GM18861 (cell line): ENCODE data around the gene SULT2B1.
"Not testable (repeated sequence)": the region's sequence is repeated elsewhere in the genome, so short reads cannot be mapped to it uniquely, and the experiment has no call there.

ENCODE experiments used
- ATAC-seq: cut with Tn5 transposase; IDR thresholded peaks from one replicate; pipeline ENCODE4 v1.9.1; 2021; ENCODE audit not compliant: unreplicated experiment

Gene SULT2B1

DNA sequence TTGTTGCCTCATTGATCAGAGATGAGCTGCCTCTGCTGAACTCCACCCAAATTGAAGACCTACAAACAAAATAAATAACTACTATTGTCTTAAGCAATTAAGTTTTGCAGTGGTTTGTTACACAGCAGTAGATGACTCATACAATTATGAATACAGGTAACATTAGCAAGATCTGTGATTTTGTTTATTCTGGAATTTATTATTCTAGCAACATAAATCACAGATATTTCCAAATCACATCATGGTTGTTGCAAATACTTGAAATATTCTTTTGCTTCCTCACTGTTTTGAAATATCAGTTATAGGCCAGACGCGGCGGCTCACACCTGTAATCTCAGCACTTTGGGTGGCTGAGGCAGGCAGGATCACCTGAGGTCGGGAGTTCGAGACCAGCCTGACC is 27.2 kb upstream of the SULT2B1 start:
- no peak for ATAC-seq

DNA sequence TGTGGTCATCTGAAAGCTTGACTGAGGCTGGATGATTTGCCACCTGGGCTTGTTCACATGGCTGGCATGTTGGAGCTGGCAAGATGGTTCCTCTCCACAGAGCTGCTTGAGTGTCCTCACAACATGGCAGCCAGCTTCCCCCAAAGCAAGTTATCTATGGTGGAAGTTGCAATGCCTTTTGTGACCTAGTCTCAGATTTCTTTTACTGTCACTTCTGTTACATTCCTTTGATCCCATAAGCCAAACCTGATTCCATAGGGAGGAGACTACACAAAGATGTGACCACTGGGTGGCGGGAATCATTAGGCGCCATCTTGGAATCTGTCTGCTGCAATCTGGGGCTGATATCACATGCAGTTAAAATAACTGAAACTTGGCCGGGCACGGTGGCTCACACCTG is 22.8 kb upstream of the SULT2B1 start:
- ATAC-seq: no peak

DNA sequence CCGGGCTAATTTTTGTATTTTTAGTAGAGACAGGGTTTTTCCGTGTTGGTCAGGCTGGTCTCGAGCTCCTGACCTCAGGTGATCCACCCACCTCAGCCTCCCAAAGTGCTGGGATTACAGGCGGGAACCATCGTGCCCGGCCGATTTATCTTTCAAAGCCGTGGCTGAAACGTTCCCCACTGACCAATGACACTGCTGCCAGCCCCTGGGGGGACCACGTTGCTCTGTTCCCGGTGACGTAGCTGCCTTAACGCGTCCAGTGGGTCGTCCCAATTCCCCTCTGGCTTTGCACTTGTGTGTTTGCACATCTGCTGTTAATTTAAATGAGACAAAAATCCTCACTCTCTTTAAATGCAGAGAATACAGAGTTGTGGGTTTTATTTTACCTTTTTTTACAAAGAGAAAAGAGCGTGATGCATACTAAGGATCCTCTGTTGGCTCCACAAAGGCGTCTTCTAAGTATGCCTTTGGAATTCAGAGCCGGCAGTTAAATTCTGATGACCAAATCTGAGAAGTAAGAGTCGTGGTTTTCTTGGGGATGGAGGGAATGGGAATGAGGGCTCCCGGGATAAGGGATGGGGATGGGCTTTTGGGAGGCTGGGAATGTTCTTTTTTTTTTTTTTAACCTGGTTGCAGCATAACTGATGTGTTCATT is 21.8 kb upstream of the SULT2B1 start:
- ATAC-seq: no peak

DNA sequence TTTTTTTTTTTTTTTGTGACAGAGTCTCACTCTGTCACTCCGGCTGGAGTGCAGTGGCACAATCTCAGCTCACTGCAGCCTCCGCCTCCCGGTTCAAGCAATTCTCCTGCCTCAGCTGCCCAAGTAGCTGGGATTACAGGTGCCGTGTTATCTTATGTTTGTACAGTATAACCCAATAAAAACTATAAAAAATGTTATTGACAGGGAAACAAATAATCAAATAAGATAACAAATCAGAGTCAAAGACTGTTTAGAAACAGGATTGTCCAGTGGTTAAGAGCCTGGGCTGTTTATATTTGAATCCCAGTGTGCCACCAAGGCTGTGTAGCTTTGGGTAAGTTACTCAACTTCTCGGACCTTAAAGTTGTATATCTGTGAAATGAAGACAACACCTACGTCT is 21.2 kb upstream of the SULT2B1 start:
- no peak for ATAC-seq

DNA sequence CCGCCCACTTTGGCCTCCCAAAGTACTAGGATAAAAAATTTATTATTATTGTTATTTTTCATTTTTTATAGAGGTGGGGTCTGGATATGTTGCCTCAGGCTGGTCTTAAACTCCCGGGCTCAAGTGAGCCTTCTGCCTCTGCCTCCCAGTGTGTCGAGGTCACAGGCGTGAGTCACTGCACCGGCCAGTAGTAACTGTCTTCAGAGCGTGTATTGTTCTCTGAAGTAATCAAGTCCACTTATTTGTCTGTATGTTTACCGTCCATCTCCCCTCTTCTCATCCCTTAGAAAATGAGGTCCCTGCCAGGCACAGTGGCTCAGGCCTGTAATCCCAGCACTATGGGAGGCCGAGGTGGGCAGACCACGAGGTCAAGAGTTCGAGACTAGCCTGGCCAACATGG is 18.2 kb upstream of the SULT2B1 start:
- ATAC-seq: no peak

DNA sequence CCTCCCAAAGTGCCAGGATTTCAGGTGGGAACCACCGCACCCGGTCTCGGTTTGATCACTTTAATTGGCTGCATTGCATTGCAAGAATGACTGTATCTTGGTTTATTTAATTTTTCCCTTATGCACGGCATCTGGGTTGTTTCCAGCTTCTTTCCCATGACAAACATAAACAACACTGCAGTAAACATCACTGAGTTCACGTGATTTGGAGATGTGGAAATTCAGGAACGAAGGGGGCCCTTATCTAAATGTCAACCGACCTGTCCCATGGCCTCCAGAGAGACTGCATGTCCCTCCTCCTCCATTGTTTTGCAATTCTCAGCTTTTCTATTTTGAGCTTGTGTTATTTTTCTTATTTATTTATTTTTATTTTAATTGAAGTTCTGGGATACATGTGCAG is 14.4 kb upstream of the SULT2B1 start:
- ATAC-seq: no peak

DNA sequence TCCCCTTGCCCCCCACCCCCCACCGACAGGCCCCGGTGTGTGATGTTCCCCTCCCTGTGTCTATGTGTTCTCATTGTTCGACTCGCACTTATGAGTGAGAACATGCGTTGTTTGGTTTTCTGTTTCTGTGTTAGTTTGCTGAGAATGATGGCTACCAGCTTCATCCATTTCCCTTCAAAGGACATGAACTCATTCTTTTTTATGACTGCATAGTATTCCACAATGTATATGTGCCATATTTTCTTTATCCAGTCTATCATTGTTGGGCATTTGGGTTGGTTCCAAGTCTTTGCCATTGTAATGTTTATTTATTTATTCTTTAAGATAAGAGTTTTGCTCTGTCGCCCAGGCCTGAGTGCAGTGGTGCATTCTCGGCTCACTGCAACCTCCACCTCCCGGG is 13.9 kb upstream of the SULT2B1 start:
- not testable (repeated sequence) for ATAC-seq

DNA sequence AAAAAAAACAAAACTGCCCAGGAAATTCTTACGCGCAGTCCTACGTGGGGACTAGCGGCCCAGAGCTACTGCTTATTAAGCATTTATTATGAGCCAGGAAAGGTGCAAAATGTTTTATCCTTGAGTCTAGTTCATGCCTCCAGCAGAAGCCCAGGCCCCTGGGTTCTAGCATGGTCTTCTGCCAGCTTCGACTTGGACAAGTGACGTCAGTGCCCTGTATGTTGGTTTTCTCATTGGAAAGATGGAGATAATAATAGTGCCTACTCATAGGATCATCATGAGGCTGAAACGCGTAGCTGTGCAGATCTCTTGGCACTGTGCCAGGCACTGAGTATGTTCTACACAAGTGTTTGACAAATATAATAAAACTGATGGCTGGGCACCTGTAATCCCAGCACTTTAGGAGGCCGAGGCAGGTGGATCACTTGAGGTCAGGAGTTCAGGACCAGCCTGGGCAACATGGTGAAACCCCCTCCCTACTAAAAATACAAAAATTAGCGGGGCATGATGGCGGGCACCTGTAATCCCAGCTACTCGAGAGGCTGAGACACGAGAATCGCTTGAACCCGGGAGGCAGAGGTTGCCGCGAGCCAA is 12.4 kb upstream of the SULT2B1 start:
- no peak for ATAC-seq

DNA sequence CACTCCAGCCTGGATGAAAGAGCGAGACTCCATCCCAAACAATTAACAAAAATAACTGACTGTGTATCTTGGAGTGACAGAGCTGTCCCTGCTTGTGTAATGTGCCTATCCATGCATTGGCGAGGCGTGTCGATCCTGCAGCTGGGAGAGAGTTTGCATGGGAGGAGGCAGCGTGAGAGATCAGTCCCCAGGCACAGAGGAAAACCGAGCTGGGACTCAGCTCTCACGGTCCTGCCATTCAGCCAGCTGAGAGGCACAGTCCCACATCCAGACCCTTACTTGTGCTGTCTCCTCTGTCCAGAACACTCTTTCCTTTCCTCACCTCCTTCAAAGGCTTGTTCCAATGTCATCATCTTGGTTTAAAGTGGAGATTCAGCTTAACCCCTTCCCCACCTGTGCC is 11.9 kb upstream of the SULT2B1 start:
- no peak for ATAC-seq

DNA sequence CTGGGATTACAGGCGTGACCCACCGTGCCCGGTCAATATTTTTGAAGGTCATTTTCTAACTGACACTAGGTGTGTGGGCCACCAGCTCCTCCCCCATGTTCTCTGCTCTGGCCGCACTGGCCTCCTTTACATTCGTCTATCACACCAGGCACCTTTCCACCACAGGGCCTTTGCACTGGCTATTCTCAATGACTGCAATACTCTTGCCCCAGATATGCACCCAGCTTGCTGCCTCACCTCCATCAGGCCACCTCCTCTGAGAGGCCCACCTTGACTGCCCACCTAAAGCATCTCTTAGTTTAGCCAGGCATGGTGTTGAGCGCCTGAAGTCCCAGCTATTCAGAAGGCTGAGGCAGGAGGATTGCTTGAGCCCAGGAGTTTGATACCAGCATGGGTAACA is 10.2 kb upstream of the SULT2B1 start:
- no peak for ATAC-seq

DNA sequence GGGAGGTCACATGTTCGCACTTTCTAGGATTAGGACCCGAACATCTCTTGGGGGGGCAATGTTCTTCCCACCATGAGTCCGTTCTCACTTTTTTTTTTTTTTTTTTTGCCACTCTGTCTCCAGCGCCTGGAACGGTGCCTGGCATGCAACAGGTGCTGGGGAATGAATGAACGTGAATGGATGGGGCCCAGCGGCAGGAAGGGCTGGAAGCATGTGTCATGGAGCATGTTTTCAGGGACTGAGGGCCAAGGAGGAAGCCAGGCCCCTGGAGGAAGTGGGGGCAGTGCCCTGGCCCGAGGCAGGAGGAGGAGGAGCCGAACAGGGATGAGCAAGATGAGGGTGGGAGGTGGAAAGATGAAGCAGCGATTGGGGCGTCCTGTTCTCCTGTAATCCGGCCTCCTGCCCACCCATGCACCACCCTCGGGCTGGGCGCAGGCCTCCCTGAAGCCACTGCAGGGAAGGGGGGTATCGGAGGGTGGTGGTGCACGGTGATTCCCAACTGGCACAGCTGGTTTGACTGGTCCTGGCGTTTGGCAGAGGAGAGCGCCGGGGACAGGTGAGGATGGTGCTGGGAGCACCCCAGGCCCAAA is 8.8 kb upstream of the SULT2B1 start:
- no peak for ATAC-seq

DNA sequence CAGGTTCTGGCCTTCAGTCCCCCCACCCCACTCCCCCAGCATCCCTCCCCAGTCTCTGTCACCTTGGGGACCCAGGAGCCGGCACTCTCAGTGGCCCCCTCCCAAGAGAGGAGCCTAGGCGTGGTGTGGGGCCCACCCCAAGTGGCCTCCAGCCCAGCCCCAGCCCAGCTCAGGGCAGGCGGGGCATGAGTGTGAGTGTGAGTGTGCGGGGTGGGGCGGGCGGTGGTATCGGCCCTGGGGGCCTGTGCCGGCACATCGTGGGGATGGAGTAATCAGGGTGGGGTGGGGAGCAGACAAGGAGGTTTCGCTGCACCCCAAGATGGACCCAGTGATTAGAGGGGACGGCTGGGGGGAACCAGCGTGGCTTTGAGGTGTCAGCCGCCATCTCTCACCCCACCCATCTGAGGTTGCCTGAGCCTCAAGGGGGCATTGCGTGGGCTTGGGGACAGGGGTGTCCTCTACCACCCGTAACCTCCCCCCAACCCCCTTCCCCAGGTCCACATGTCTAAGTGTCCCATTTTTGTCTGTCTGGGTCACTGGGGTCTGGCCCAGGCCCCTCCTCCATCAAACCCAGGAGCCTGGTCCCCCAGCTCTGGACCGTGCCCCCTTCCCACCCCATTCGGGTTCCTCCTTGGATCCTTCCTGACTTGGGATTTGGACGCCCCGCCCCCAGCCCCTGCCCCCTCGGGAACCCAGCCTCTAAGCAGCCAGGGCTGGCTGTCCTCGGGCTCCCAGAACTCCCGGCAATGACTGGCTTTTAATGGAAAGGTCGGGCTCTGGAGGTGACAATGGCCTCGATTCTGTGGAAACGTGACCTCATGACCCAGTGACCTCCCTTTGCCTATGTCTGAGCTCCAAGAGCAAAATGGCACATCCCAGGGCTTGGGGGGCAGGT is 6.9 kb upstream of the SULT2B1 start:
- ATAC-seq: no peak

DNA sequence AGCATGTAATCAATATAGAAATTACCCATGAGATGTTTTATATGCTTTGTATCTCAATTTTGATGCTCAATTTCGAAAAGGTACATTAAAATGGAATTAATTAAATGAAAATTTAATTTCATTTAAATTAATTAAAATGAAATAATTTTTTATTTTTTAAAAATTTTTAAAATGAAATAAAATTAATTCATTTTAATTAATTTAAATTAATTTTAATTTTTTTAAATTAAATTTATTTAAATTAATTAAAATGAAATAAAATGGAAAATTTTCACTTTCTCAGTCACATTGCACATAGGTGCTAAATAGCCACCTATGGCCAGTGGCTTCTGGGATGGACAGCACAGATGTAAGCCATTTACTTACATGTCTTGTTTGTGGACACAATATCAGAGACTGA is 4.2 kb upstream of the SULT2B1 start:
- ATAC-seq: no peak

DNA sequence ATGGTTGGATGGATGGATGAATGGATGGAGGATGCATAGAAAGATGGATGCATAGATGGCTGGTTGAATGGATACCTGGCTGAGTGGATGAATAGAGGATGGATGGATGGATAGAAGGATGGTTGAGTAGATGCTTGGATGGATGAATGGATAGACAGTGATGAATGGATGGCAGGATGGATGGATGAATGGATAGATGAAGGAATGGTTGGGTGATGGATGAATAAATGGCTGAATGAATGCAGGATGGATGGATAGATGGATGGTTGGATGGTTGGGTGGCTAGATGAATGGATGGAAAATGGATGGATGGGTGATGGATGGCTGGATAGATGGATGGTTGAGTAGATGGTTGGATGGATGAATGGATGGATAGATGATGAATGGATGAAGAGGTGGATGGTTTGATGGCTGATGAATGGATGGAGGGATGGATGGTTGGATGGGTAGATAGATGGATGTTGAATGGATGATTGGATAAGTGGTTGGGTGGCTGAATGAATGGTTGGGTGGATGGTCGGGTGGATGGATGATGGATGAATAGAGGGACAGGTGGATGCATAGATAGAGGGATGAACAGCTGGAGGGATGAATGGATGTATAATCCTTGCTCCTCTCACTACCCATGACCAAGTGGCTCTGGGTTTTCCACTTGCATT is 3.6 kb upstream of the SULT2B1 start:
- no peak for ATAC-seq

DNA sequence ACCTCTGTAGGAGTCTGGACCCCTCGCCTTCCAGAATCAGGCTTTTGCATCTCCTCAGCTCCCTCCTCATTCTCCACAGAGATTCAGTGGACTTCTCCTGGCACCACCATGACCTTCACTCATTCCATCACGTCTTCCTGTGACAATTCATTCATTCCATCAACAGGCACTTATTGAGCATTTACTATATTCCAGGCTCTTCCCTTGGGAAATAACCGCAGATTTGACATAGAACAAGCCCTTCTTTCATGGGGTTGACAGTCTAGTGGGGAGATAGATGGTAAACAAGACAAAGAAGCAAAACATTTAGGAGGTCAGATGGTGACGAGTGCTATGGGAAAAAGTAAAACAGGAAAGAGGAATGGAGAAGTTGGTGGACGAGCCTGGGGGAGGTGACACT is 2.6 kb upstream of the SULT2B1 start:
- ATAC-seq: no peak

DNA sequence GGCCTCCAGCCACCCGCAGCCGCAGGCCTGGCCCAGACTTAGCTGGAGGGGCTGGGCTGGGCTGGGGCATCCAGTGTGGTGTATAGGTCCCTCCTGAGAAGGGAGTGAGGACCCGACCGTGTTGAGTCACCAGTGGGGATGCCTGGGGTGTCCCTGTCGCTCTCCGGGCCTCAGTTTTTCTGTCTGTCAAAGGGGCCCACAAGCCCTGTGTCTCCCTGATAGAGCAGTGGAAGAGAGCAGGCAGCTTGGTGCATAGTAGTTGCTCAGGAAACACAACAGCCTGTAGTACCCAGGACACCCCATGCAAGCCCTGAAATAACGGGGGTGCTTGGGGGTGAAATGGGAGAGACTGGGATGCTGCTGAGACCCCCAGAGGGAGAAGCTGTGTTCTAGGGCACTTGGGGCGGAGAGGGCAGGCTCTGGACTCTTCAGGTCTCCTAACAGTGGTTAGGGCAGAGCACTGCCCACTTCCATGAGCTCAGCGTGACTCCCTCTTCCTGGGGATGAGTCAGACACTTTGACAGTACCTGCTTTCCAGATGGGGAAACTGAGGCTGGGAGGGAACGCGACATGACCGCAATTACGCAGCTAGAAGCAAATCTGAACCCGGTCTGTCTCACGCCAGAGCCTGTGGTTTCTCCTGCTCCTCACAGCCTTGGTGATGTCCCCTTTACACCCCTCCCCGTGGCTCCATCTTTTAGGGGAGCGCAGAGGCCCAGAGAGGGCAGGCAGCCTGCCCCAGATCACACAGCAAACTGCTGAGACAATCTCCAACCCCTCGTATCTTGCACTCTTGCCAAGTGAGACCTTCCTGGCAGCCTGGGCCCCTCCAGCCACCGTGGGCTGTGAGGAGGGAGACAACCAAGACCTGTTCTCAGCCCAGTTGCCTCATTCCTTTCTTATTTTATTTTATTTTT is 692 bp downstream of the SULT2B1 start:
- ATAC-seq: no peak

DNA sequence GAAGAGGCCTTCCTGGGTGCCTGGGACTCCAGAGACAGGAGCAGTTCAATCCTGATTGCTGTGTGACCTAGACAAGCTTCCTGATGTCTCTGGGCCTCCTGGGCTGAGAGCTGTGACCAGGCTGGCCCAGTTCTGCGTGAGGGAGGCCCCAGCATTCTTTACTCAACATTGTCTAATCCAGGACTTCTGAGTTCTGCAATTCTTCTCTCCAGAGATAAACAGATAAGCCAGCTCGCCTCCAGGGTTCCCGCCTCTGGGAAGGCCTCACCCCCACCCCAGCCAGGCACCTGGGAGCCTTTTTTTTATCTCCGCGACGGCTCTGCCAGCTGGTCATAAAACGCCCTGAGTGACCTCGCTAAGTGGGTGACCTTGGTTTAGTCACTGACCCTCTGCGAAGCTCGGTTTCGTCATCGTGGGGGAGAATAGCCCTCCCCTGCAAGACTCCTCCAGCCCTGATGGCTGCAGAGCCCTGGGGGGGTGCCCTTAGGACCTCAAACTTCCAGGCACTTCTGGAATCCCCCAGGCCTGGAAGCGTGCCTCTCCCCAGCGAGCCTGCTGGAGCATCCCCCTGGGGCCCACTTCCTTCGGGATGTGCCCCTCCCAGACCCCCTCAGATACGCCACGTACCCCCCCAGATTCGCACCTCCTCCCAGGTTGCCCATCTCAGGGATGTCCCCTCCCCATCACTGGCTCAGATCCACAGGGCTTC is 1.9 kb downstream of the SULT2B1 start:
- no peak for ATAC-seq

DNA sequence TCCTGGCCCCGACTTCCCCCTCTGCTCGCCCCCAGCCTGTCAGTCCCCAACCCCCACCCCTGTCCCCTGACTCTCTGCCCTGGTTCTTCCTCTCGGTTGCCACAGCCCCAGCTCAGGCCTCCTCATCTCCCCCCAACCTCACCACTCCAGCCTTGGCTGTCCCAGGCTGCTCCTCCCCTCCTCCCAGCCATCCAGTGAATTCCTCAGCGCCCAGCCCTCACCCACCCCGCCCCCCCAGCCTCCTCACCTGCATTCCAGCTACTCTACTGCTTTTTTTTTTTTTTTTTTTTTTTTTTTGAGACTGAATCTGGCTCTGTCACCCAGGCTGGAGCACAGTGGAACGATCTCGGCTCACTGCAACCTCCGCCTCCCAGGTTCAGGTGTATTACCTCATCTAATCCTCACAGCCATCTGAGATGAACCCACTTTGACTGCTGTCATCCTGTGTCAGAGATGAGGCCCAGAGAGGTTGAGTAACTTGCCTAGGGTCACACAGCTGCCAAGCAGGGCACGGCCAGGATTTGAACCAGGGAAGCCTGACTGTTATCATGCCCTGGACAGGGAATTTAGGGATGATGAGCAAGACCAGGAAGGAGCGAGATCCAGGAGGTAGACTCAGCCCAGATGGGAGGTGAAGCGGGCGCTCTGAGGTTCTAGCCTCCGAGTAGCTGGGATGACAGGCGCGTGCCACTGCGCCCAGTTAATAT is 2.6 kb downstream of the SULT2B1 start:
- ATAC-seq: no peak

DNA sequence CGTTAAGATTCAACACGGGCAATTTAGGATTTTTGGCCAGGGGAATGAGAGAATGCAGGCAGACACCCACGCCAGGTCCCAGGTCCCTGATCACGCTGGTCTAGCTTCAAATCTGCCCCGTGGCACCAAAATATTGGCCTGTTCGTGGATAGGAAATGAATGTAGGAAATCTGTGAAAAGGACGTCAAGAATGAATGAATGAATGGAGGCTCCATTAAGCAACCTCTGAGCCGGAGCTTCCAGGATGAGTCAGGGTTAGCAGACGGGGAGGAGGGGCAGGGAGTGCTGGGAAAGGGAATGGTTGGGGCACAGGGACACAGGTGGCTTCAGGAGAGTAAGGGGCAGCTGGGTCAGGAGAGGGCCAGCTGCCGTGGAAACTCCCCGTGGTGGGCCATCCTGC is 4.2 kb downstream of the SULT2B1 start:
- ATAC-seq: no peak
